Measurements from ENCODE around the gene GCAT.

GRCh38 chr22:37831472-37831871 lies 23.7 kb downstream of the GCAT start:
- TF ChIP-seq POLR2AphosphoS5 (IDR thresholded peaks at IDR 0.05) = no peak
- TF ChIP-seq CTCF (IDR thresholded peaks at IDR 0.05) = no peak
- no peak for TF ChIP-seq POLR2A (IDR thresholded peaks at IDR 0.05; ENCODE audit: low read depth)
- TF ChIP-seq EP300 (IDR thresholded peaks at IDR 0.05) = no peak

Measured in esophagus muscularis mucosa (tissue), 4 donors.